NCI-H82 treated with DMSO at 0.1 percent for 48 hours (cell line): ENCODE results near the gene COPRS.

Experiments
- DNase-seq: peaks from one replicate; lab custom pipeline; 2025; ENCODE audit not compliant: unreplicated experiment; lab: John Stamatoyannopoulos, UW

The COPRS gene

GRCh38 chr17:31858642-31859486 is at the start of gene COPRS:
COPRS (minus strand) TSS chr17:31859244; CDS start chr17:31859199, 45 bp downstream.
- peak; percentile 62 for DNase-seq

GRCh38 chr17:31908386-31908785 is 49.3 kb upstream of the COPRS start:
- DNase-seq, result peak; percentile 71

- no peak for DNase-seq
Measured at GRCh38 chr17:31907342-31907962, 48.4 kb upstream of the COPRS start.

- no peak for DNase-seq
Measured at GRCh38 chr17:31903401-31903800, 44.4 kb upstream of the COPRS start.

GRCh38 chr17:31902693-31903092 is 43.6 kb upstream of the COPRS start:
- no peak for DNase-seq

- no peak for DNase-seq
Measured at GRCh38 chr17:31900877-31901276, 41.8 kb upstream of the COPRS start.

- no peak for DNase-seq
Measured at GRCh38 chr17:31888124-31888523, 29.1 kb upstream of the COPRS start.

- no peak for DNase-seq
Measured at GRCh38 chr17:31882571-31882970, 23.5 kb upstream of the COPRS start.

GRCh38 chr17:31880311-31880710 is 21.3 kb upstream of the COPRS start:
- no peak for DNase-seq

- no peak for DNase-seq
Measured at GRCh38 chr17:31878703-31879073, 19.6 kb upstream of the COPRS start.

GRCh38 chr17:31877911-31878702 is 19.1 kb upstream of the COPRS start:
- DNase-seq, result no peak

GRCh38 chr17:31877341-31877740 is 18.3 kb upstream of the COPRS start:
- no peak for DNase-seq

GRCh38 chr17:31875081-31875480 is 16.0 kb upstream of the COPRS start:
- DNase-seq, result no peak

GRCh38 chr17:31869797-31870568 is 10.9 kb upstream of the COPRS start:
- no peak for DNase-seq

GRCh38 chr17:31869031-31869430 is 10.0 kb upstream of the COPRS start:
- no peak for DNase-seq

GRCh38 chr17:31859487-31860008 is 504 bp upstream of the COPRS start:
- peak; percentile 37 for DNase-seq

- no peak for DNase-seq
Measured at GRCh38 chr17:31857920-31858641, 963 bp downstream of the COPRS start.

- DNase-seq, result no peak
Measured at GRCh38 chr17:31856750-31857149, 2.3 kb downstream of the COPRS start.

GRCh38 chr17:31854672-31855071 is 4.4 kb downstream of the COPRS start:
- no peak for DNase-seq

- DNase-seq, result no peak
Measured at GRCh38 chr17:31853911-31854470, 5.1 kb downstream of the COPRS start.
